Astrocyte (in vitro differentiated cells and primary cell): ENCODE data around the gene GRAMD2A. TPM values are rescaled to one million over a fixed set of nuclear protein-coding genes. Genes with fewer than 3 reads are reported as not detected.

ENCODE experiments used
- DNase-seq: peaks from one replicate; pipeline ENCODE4 v3.0.0-alpha.2; 2010; ENCODE audit warnings: low read depth
- FAIRE-seq: peaks from 2 replicates; lab custom pipeline; 2011; peaks lifted over from hg19 to GRCh38; lab: Jason Lieb, UNC
- H2AFZ ChIP-seq: 2 replicates; pipeline ENCODE4 v1.6.0; 2012; ENCODE audit warnings: low read depth, low read length, inconsistent platforms
- H3K27ac ChIP-seq: 2 replicates; pipeline ENCODE4 v1.5.1; 2011; ENCODE audit warnings: low read depth, low read length, inconsistent platforms
- H3K27me3 ChIP-seq: 2 replicates; pipeline ENCODE4 v1.6.0; 2011; ENCODE audit warnings: low read length, inconsistent platforms; ENCODE audit not compliant: insufficient read depth
- H3K36me3 ChIP-seq: 2 replicates; pipeline ENCODE4 v1.5.1; 2011; ENCODE audit warnings: low read length, inconsistent platforms; ENCODE audit not compliant: insufficient read depth
- H3K4me1 ChIP-seq: 2 replicates; pipeline ENCODE4 v1.5.1; 2011; ENCODE audit warnings: low read length, inconsistent platforms; ENCODE audit not compliant: insufficient read depth
- H3K4me2 ChIP-seq: 2 replicates; pipeline ENCODE4 v1.6.0; 2012; ENCODE audit warnings: low read length, inconsistent platforms
- H3K4me3 ChIP-seq: 2 replicates; pipeline ENCODE4 v1.5.1; 2011; ENCODE audit warnings: low read depth, mild to moderate bottlenecking, low read length, inconsistent platforms; ENCODE audit not compliant: insufficient read depth
- H3K79me2 ChIP-seq: 2 replicates; pipeline ENCODE4 v1.6.0; 2012; ENCODE audit warnings: mild to moderate bottlenecking, low read length, inconsistent platforms; ENCODE audit not compliant: insufficient read depth
- H3K9ac ChIP-seq: 2 replicates; pipeline ENCODE4 v1.6.0; 2012; ENCODE audit warnings: mild to moderate bottlenecking, low read length, inconsistent platforms
- H3K9me3 ChIP-seq: 2 replicates; pipeline ENCODE4 v1.5.1; 2012; ENCODE audit warnings: low read depth, mild to moderate bottlenecking, low read length, inconsistent platforms; ENCODE audit not compliant: insufficient read depth
- H4K20me1 ChIP-seq: 2 replicates; pipeline ENCODE4 v1.6.0; 2012; ENCODE audit warnings: low read length, inconsistent platforms; ENCODE audit not compliant: insufficient read depth
- H3K27ac Mint-ChIP-seq: one replicate; pipeline ENCODE4 v1.8.0; 2021; ENCODE audit warnings: mild to moderate bottlenecking, mixed read lengths; ENCODE audit not compliant: unreplicated experiment
- H3K27me3 Mint-ChIP-seq: one replicate; pipeline ENCODE4 v1.8.0; 2021; ENCODE audit warnings: low read depth, mixed read lengths; ENCODE audit not compliant: unreplicated experiment
- H3K36me3 Mint-ChIP-seq: one replicate; pipeline ENCODE4 v1.8.0; 2021; ENCODE audit warnings: low read depth, mixed read lengths; ENCODE audit not compliant: unreplicated experiment
- H3K4me1 Mint-ChIP-seq: one replicate; pipeline ENCODE4 v1.8.0; 2021; ENCODE audit warnings: low read depth, mixed read lengths; ENCODE audit not compliant: unreplicated experiment
- H3K4me3 Mint-ChIP-seq: one replicate; pipeline ENCODE4 v1.8.0; 2021; ENCODE audit warnings: mild to moderate bottlenecking, moderate library complexity, mixed read lengths; ENCODE audit not compliant: unreplicated experiment
- H3K9me3 Mint-ChIP-seq: one replicate; pipeline ENCODE4 v1.8.0; 2021; ENCODE audit warnings: mild to moderate bottlenecking, mixed read lengths; ENCODE audit not compliant: unreplicated experiment
- CTCF ChIP-seq: IDR thresholded peaks from 2 replicates; pipeline ENCODE4 v1.5.1; 2011; ENCODE audit warnings: low read depth, mild to moderate bottlenecking, inconsistent platforms, low read length, moderate library complexity; ENCODE audit not compliant: insufficient read depth
- EZH2 ChIP-seq: IDR thresholded peaks from 2 replicates; pipeline ENCODE4 v1.6.1; 2012; ENCODE audit warnings: mild to moderate bottlenecking, low read length, inconsistent platforms; ENCODE audit not compliant: insufficient read depth
- total RNA-seq: library from RNA; stranded (reverse); gene quantifications from 2 replicates; pipeline ENCODE4 v1.2.1, GENCODE V29; 2021

GRAMD2A gene
- total RNA-seq, 1 donor from 2014 or later, result 0.68 TPM

GRCh38 chr15:72146934-72147333 is 50.7 kb downstream of the GRAMD2A start:
- H3K9ac ChIP-seq, result no peak overlapping the region
- no peak overlapping the region for H3K27ac ChIP-seq
- Mint-ChIP-seq H3K9me3 (peaks cover 1% of the 10 kb centered on the region), H3K4me3 (no peak overlapping the region), H3K27me3 (no peaks in the 10 kb centered on the region), H3K4me1 (no peaks in the 10 kb centered on the region), H3K36me3 (peaks cover 2% of the 10 kb centered on the region), H3K27ac (no peak overlapping the region)
- no peak for FAIRE-seq
- no peaks in the 10 kb centered on the region for H3K36me3 ChIP-seq
- no peaks in the 10 kb centered on the region for H3K79me2 ChIP-seq
- H3K4me3 ChIP-seq, result no peak overlapping the region
- DNase-seq, result no peak
- no peaks in the 10 kb centered on the region for H3K27me3 ChIP-seq
- H2AFZ ChIP-seq, result no peak overlapping the region
- H3K4me2 ChIP-seq, result no peak overlapping the region
- H3K9me3 ChIP-seq, result no peaks in the 10 kb centered on the region
- H4K20me1 ChIP-seq, result no peaks in the 10 kb centered on the region
- TF ChIP-seq CTCF (no peak), EZH2 (no peak)
- no peaks in the 10 kb centered on the region for H3K4me1 ChIP-seq

- peaks cover 2% of the 10 kb centered on the region for H3K36me3 Mint-ChIP-seq
- Histone ChIP-seq H3K27ac (no peak overlapping the region), H3K9ac (no peak overlapping the region), H2AFZ (no peak overlapping the region), H3K79me2 (no peaks in the 10 kb centered on the region), H3K9me3 (no peaks in the 10 kb centered on the region), H3K4me3 (no peak overlapping the region), H3K27me3 (no peaks in the 10 kb centered on the region), H3K4me1 (peaks cover 6% of the 10 kb centered on the region), H3K4me2 (no peak overlapping the region), H4K20me1 (peaks cover 4% of the 10 kb centered on the region), H3K36me3 (no peaks in the 10 kb centered on the region)
- DNase-seq (no peak), FAIRE-seq (no peak)
- peaks cover 5% of the 10 kb centered on the region for H3K4me1 Mint-ChIP-seq
- no peaks in the 10 kb centered on the region for H3K27me3 Mint-ChIP-seq
- H3K4me3 Mint-ChIP-seq, result no peak overlapping the region
- H3K27ac Mint-ChIP-seq, result no peak overlapping the region
- no peak for TF ChIP-seq EZH2
- no peak for TF ChIP-seq CTCF
- H3K9me3 Mint-ChIP-seq, result peaks cover 1% of the 10 kb centered on the region
Measured at GRCh38 chr15:72146221-72146620, 51.4 kb downstream of the GRAMD2A start.

DNA sequence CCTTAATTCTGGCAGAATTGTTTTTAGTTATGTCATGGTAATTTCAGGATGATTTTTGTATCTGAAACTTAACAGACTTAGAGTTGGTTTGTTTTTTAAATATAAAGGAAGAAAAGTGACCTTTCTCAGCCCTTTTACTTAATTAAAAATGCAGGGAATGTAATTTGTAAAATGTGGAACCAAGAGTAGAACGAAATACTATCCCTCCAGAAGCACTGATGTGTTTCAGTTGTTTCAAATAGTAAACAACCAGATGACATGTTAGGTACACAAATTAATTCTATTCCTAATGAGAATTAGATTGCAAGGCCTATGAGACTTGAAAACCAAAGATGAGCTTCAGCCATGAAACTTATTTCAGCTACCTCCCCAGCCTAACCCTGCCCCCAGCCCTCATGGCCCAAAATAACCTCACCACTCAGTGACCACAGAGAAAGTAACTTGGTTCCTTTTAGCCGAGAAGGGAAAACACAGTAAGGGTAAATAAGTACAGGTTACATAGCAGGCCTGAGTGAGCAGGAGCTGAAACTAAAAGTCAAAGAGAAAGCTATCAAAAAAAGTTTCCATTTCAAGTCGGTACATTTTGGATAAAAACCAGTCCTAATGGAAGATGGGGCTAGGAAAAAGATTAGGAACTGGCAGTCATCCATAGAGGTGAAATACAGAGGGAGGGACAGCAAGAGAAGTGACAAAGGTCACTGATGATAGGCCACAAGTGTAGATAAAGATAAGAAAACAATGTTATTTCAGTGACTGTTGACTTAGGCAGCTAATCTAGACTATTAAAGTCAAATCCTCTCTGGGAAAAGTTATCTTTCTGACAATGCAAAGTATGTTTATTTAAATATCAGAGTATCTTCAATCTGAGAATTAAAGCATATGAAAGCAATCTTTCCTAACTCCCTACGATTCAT is 56.2 kb downstream of the GRAMD2A start:
- Histone ChIP-seq H3K9me3 (no peaks in the 10 kb centered on the region), H4K20me1 (peaks cover 4% of the 10 kb centered on the region), H3K36me3 (no peaks in the 10 kb centered on the region), H3K4me2 (peak overlapping the region; percentile 1), H3K27ac (no peak overlapping the region), H2AFZ (no peak overlapping the region), H3K27me3 (no peaks in the 10 kb centered on the region), H3K9ac (no peak overlapping the region), H3K4me3 (no peak overlapping the region), H3K79me2 (no peaks in the 10 kb centered on the region), H3K4me1 (peaks cover 6% of the 10 kb centered on the region)
- Mint-ChIP-seq H3K4me3 (no peak overlapping the region), H3K36me3 (peaks cover 3% of the 10 kb centered on the region), H3K27ac (no peak overlapping the region), H3K27me3 (no peaks in the 10 kb centered on the region), H3K4me1 (peaks cover 9% of the 10 kb centered on the region), H3K9me3 (no peaks in the 10 kb centered on the region)
- DNase-seq (peak; percentile 10), FAIRE-seq (no peak)
- TF ChIP-seq CTCF (no peak), EZH2 (no peak)
